ENCODE data around the gene FA2H.

The FA2H gene

GRCh38 chr16:74739275-74739674 is 35.3 kb downstream of the FA2H start:
- no peaks in the 10 kb centered on the region for H3K27me3 ChIP-seq (ENCODE audit: insufficient read depth, poor library complexity, severe bottlenecking)
- H3K4me3 ChIP-seq (replicated peaks; ENCODE audit: insufficient read depth, low read length) = no peak overlapping the region
- H3K27ac ChIP-seq (replicated peaks) = no peak overlapping the region
- DNase-seq (ENCODE audit: low read depth in 1 of 2, low spot score in 1 of 2) = no peak
- no peak for TF ChIP-seq REST (IDR thresholded peaks at IDR 0.05; ENCODE audit: insufficient replicate concordance, low read depth)
- TF ChIP-seq POLR2AphosphoS5 (IDR thresholded peaks at IDR 0.05; ENCODE audit: low read depth) = no peak
- TF ChIP-seq, protein P1, sequence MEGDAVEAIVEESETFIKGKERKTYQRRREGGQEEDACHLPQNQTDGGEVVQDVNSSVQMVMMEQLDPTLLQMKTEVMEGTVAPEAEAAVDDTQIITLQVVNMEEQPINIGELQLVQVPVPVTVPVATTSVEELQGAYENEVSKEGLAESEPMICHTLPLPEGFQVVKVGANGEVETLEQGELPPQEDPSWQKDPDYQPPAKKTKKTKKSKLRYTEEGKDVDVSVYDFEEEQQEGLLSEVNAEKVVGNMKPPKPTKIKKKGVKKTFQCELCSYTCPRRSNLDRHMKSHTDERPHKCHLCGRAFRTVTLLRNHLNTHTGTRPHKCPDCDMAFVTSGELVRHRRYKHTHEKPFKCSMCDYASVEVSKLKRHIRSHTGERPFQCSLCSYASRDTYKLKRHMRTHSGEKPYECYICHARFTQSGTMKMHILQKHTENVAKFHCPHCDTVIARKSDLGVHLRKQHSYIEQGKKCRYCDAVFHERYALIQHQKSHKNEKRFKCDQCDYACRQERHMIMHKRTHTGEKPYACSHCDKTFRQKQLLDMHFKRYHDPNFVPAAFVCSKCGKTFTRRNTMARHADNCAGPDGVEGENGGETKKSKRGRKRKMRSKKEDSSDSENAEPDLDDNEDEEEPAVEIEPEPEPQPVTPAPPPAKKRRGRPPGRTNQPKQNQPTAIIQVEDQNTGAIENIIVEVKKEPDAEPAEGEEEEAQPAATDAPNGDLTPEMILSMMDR (IDR thresholded peaks at IDR 0.05; ENCODE audit: insufficient read depth, low read length) = no peak
- no peak for TF ChIP-seq SPI1 (IDR thresholded peaks at IDR 0.05; ENCODE audit: borderline replicate concordance, low read depth)
- no peak for TF ChIP-seq GABPA (IDR thresholded peaks at IDR 0.05; ENCODE audit: low read depth)

GRCh38 chr16:74738816-74739215 is 35.8 kb downstream of the FA2H start:
- Histone ChIP-seq H3K27me3 (ENCODE audit: insufficient read depth, poor library complexity, severe bottlenecking) (no peaks in the 10 kb centered on the region), H3K4me3 (replicated peaks; ENCODE audit: insufficient read depth, low read length) (no peak overlapping the region), H3K27ac (replicated peaks) (no peak overlapping the region)
- TF ChIP-seq SPI1 (IDR thresholded peaks at IDR 0.05; ENCODE audit: borderline replicate concordance, low read depth) (no peak), REST (IDR thresholded peaks at IDR 0.05; ENCODE audit: insufficient replicate concordance, low read depth) (no peak), POLR2AphosphoS5 (IDR thresholded peaks at IDR 0.05; ENCODE audit: low read depth) (no peak)
- TF ChIP-seq, protein P1 (IDR thresholded peaks at IDR 0.05; ENCODE audit: insufficient read depth, low read length) = no peak
- DNase-seq (ENCODE audit: low read depth in 1 of 2, low spot score in 1 of 2) = no peak

DNA sequence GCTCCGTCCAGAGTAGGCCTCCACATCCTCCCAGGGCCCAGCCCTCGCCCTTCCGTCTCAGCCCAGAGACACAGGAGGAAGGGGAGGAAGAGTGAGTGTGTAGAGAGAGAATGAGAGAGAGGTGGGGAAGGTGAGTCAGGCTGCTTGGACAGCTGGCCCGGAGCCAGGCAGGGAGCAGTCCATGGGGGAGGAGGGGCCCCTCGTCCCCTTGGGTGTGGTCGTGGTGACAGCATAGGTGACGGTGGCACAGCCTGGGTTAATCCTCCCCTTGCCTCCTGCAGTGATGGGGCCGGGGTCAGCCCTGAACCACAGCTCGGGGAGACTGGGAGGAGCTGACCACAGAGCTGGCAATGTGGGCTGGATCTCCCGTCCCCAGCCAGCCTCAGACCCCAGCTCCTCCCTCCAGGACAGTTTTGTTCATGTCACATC is 36.5 kb downstream of the FA2H start:
- DNase-seq (ENCODE audit: low read depth in 1 of 2, low spot score in 1 of 2) = no peak
- Histone ChIP-seq H3K4me3 (replicated peaks; ENCODE audit: insufficient read depth, low read length) (no peak overlapping the region), H3K27me3 (ENCODE audit: insufficient read depth, poor library complexity, severe bottlenecking) (no peaks in the 10 kb centered on the region), H3K27ac (replicated peaks) (no peak overlapping the region)
- TF ChIP-seq POLR2AphosphoS5 (IDR thresholded peaks at IDR 0.05; ENCODE audit: low read depth) (no peak), GABPA (IDR thresholded peaks at IDR 0.05; ENCODE audit: low read depth) (no peak), REST (IDR thresholded peaks at IDR 0.05; ENCODE audit: insufficient replicate concordance, low read depth) (no peak), SPI1 (IDR thresholded peaks at IDR 0.05; ENCODE audit: borderline replicate concordance, low read depth) (no peak)
- TF ChIP-seq, protein P1 (IDR thresholded peaks at IDR 0.05; ENCODE audit: insufficient read depth, low read length) = no peak

Data from HL-60 (cell line).